Naive B cell (primary cell): Measurements from ENCODE around the gene USP31. TPM values are rescaled to one million over a fixed set of nuclear protein-coding genes. Genes with fewer than 3 reads are reported as not detected.

Source experiments
- ATAC-seq, 2 donors: fragments of 150-1000 bp; cut with Tn5 transposase; 2 replicates each; pipeline ENCODE4 v1.10.0; 2021; ENCODE audit warnings: low read depth in 2 of 2, mild to moderate bottlenecking in 2 of 2, moderate library complexity in 2 of 2
- DNase-seq: peaks from one replicate; pipeline ENCODE4 v3.0.0; 2022
- H3K27ac Mint-ChIP-seq, 6 donors: one replicate each; pipeline ENCODE4 v1.8.0; 2020 to 2022; ENCODE audit warnings: mild to moderate bottlenecking in 6 of 6, mixed read lengths in 6 of 6, moderate library complexity in 5 of 6, inconsistent platforms in 2 of 6
- H3K27me3 Mint-ChIP-seq, 3 donors: one replicate each; pipeline ENCODE4 v1.8.0; 2021 to 2022; ENCODE audit warnings: mixed read lengths in 3 of 3, mild to moderate bottlenecking in 1 of 3
- H3K36me3 Mint-ChIP-seq, 2 donors: one replicate each; pipeline ENCODE4 v1.8.0; 2020 to 2022; ENCODE audit warnings: mixed read lengths in 2 of 2, inconsistent platforms in 1 of 2, mild to moderate bottlenecking in 1 of 2
- H3K4me1 Mint-ChIP-seq, 3 donors: one replicate each; pipeline ENCODE4 v1.8.0; 2020 to 2022; ENCODE audit warnings: mixed read lengths in 3 of 3, inconsistent platforms in 1 of 3, mild to moderate bottlenecking in 1 of 3, moderate library complexity in 1 of 3
- H3K4me3 Mint-ChIP-seq, 8 donors: one replicate each; pipeline ENCODE4 v1.8.0; 2020 to 2022; ENCODE audit warnings: mild to moderate bottlenecking in 8 of 8, mixed read lengths in 8 of 8, moderate library complexity in 8 of 8, inconsistent platforms in 2 of 8
- H3K9me3 Mint-ChIP-seq, 7 donors: one replicate each; pipeline ENCODE4 v1.8.0; 2020 to 2022; ENCODE audit warnings: mixed read lengths in 7 of 7, mild to moderate bottlenecking in 5 of 7, inconsistent platforms in 2 of 7, moderate library complexity in 1 of 7
- polyA plus RNA-seq, 6 donors: library from polyadenylated mRNA; unstranded; fragments of 300-500 nt; fragmentation: Illumina TruSeq; gene quantifications; one replicate each; pipeline ENCODE4 v1.2.3, GENCODE V29; 2021; ENCODE audit warnings: low read depth in 6 of 6

The USP31 gene
- polyA plus RNA-seq, 6 donors from 2014 or later, result 0.21 to 0.48 (median 0.27) TPM; not detected in 1

GRCh38 chr16:23071196-23072083 is 77.8 kb downstream of the USP31 start:
- no peaks in the 10 kb centered on the region for H3K4me1 Mint-ChIP-seq
- no peak for ATAC-seq
- H3K36me3 Mint-ChIP-seq, result peaks cover 0 to 13% of the 10 kb centered on the region in 2 donors

GRCh38 chr16:23069844-23070243 is 79.4 kb downstream of the USP31 start:
- H3K27me3 Mint-ChIP-seq, result no peaks in the 10 kb centered on the region
- DNase-seq, result no peak
- no peak overlapping the region for H3K27ac Mint-ChIP-seq
- H3K9me3 Mint-ChIP-seq, result no peaks in the 10 kb centered on the region
- no peak overlapping the region for H3K4me3 Mint-ChIP-seq
- ATAC-seq, result no peak
- H3K4me1 Mint-ChIP-seq, result no peaks in the 10 kb centered on the region
- H3K36me3 Mint-ChIP-seq, result peaks cover 0 to 10% of the 10 kb centered on the region in 2 donors

More at GRCh38 chr16:23071196-23072083, 77.8 kb downstream of the USP31 start:
- no peak for DNase-seq
- no peaks in the 10 kb centered on the region for H3K27me3 Mint-ChIP-seq
- H3K4me3 Mint-ChIP-seq, result no peak overlapping the region
- H3K27ac Mint-ChIP-seq, result no peak overlapping the region
- H3K9me3 Mint-ChIP-seq, result no peaks in the 10 kb centered on the region

DNA sequence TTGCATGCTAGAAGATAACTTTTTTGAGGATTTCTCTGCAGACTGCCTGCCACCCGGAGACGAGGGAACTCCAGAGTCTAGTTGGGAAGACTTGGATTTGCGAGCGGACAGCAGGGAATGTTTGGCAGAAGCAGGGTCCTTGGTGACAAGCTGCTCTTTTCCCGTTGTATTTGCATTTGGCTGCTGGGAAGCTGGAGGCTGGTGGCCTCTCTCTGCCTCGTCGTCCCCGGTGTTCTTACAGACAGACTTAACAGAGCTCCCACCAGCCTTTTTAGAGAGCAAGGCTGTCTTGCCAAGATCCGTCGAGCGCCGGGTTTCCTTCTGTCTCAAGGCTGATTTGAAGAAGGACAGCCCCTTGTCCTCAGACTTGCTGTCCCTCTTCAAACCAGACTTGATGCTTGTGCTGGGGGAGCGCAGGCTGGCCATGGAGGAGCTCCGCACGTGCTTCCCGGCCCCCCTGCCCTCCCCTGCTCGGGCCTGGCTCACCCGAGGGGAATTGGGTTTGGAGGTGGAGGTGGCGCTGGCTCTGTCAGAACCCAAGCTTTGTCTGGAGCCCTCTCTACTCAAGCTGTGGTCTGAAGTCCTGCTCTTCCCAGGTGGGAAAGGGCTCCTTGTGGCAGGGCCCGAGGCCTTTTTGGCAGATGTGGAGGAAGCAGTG is 81.0 kb downstream of the USP31 start:
- Mint-ChIP-seq H3K36me3 (peaks cover 0 to 8% of the 10 kb centered on the region in 2 donors), H3K4me1 (no peaks in the 10 kb centered on the region), H3K9me3 (no peaks in the 10 kb centered on the region), H3K27me3 (no peaks in the 10 kb centered on the region), H3K27ac (no peak overlapping the region), H3K4me3 (no peak overlapping the region)
- ATAC-seq (no peak), DNase-seq (no peak)

DNA sequence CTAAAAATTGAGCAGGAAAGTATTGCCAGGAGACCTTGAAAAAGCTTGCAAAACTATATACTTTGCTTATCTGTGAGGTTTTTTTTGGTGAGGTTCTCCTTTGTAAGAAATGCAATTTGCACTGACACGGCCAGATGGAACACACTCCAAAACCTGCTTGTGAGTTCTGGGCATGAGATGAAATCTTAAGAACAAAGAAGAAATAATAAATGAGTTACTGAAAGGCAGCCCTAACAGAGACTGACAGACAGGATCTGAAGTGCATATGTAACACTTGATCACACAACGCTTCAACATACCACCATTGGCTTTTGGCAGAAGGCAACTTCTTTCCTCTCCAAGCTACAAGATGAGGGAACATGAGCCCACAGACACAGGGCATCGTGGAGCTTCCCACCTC is 82.6 kb downstream of the USP31 start:
- Mint-ChIP-seq H3K4me1 (no peaks in the 10 kb centered on the region), H3K9me3 (no peaks in the 10 kb centered on the region), H3K36me3 (peaks cover 0 to 8% of the 10 kb centered on the region in 2 donors), H3K4me3 (no peak overlapping the region), H3K27me3 (no peaks in the 10 kb centered on the region), H3K27ac (no peak overlapping the region)
- DNase-seq, result no peak
- no peak for ATAC-seq

DNA sequence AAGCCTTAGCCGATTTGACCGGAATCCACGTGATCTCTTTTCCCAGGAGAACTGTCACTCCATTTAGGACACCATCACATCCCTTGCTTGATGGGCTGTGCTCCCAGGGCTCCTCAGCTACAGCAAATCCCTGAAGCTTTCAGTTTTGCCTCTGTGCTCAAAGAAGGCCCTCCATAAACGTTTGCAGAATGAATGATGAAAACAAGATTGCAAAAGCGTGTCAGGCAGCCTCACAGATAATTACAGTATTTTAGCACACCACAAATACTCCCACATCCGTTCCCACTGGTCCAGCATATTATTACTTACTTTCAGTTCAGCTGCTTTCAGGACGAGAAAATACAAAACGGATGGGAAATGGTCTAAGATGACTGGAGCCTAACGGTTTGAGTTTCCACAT is 84.6 kb downstream of the USP31 start:
- Mint-ChIP-seq H3K4me1 (peaks cover 5 to 11% (median 11%) of the 10 kb centered on the region in 3 donors), H3K36me3 (peaks cover 0 to 8% of the 10 kb centered on the region in 2 donors), H3K9me3 (no peaks in the 10 kb centered on the region), H3K27me3 (peaks cover 0 to 4% (median 3%) of the 10 kb centered on the region in 3 donors), H3K4me3 (no peak overlapping the region), H3K27ac (no peak overlapping the region)
- no peak for ATAC-seq
- no peak for DNase-seq

DNA sequence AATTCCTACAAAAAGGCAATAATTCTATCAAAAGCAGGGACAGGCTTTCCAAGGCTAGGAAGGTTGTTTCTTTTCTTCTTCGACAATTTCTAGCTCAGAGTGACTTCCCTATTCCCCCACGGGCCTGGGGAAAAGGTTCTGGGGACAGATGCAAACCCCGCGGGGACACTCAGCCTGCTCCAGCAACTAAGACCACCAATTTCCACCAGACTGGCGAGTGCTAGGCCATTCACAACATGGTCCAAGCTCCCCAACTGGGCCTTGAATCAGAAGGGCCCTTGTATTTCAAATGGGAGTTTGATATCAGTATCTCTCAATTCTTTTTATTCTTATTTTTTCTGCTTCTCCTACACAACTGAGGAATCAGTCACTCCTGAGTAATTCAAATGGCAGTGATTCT is 86.7 kb downstream of the USP31 start:
- Mint-ChIP-seq H3K27me3 (peaks cover 3 to 18% (median 15%) of the 10 kb centered on the region in 3 donors), H3K4me1 (peaks cover 5 to 11% (median 11%) of the 10 kb centered on the region in 3 donors)

GRCh38 chr16:23061669-23062068 is 87.6 kb downstream of the USP31 start:
- Mint-ChIP-seq H3K27ac (no peak overlapping the region), H3K4me3 (no peak overlapping the region), H3K36me3 (no peaks in the 10 kb centered on the region), H3K27me3 (peaks cover 3 to 26% (median 24%) of the 10 kb centered on the region in 3 donors), H3K9me3 (peaks cover 0 to under 1% (median 0%) of the 10 kb centered on the region in 7 donors), H3K4me1 (peaks cover 5 to 11% (median 11%) of the 10 kb centered on the region in 3 donors)
- no peak for DNase-seq
- no peak for ATAC-seq

More for the DNA sequence above, 86.7 kb downstream of the USP31 start:
- no peak for DNase-seq
- Mint-ChIP-seq H3K4me3 (no peak overlapping the region), H3K27ac (no peak overlapping the region), H3K36me3 (no peaks in the 10 kb centered on the region), H3K9me3 (no peaks in the 10 kb centered on the region)
- no peak for ATAC-seq

DNA sequence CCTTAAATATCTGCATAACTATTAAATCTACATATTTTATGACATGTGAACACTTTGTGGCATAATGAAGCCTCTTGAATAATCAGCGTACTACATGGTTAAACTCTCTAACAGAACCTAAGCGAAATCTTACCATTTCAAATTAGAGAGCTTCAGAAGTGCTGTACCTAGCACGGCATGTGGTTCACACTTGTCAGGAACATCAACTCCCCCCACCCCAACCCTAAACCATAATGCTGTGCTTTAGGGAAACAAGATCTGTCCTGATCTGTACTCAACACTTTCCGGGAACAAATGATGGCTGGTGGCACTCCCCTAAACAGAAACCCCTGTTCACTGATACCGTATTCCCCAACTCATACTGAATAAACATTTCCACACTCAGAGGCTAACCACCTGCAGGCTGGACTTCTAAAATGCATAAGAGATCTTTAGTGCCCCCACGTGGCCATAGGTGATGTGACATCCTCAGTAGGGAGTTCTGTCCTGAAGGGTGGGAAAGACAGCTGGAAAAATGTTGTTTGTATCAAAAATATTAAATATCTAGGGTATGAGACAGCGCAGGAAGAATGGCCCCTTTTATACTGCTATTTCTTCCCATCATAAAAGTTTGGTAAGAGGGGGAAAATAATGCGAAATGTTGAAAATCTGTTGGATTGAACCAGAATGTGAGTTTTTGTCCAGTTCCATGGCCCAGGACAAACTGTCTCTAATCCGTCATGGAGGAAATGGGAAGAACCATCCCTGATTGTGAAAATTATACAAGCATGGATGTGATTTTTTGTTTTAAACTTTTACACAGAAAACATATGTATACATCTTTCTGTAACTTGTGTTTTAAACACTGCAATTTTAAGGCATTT is 88.6 kb downstream of the USP31 start:
- no peak overlapping the region for H3K4me3 Mint-ChIP-seq
- H3K27me3 Mint-ChIP-seq, result peaks cover 3 to 31% (median 30%) of the 10 kb centered on the region in 3 donors
- no peak overlapping the region for H3K27ac Mint-ChIP-seq
- peak; percentile 65 to 72 for ATAC-seq
- H3K36me3 Mint-ChIP-seq, result no peaks in the 10 kb centered on the region
- H3K4me1 Mint-ChIP-seq, result peaks cover 5 to 11% (median 11%) of the 10 kb centered on the region in 3 donors
- DNase-seq, result peak; percentile 51
- H3K9me3 Mint-ChIP-seq, result peaks cover 0 to 1% (median 0%) of the 10 kb centered on the region in 7 donors

DNA sequence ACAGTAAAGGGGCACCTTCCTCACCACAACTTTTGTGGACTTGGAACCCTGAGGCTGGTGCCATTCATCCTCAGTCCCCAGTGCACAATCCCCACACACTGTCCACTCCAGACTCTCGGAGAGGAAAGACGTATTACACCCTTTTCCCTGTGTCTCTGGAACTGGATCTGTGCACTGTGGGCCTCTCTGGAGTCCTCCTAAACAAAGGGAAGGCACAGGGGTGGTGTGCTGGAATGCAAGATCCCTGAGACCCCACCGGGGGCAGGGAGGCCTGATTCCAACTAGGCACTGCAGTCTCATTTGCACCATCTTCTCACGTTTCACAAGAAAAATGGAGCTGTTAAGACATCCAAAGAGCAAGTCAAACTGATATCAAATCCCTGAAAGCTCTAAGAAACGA is 89.8 kb downstream of the USP31 start:
- Mint-ChIP-seq H3K4me1 (peaks cover 5 to 11% (median 11%) of the 10 kb centered on the region in 3 donors), H3K27me3 (peaks cover 3 to 44% (median 41%) of the 10 kb centered on the region in 3 donors), H3K9me3 (peaks cover 0 to 1% (median 0%) of the 10 kb centered on the region in 7 donors), H3K36me3 (no peaks in the 10 kb centered on the region), H3K27ac (no peak overlapping the region), H3K4me3 (no peak overlapping the region)
- ATAC-seq, result no peak
- DNase-seq, result no peak

GRCh38 chr16:23058576-23058975 is 90.7 kb downstream of the USP31 start:
- H3K9me3 Mint-ChIP-seq, result peaks cover 0 to 1% (median 0%) of the 10 kb centered on the region in 7 donors
- peaks cover 3 to 45% (median 44%) of the 10 kb centered on the region in 3 donors for H3K27me3 Mint-ChIP-seq
- H3K4me3 Mint-ChIP-seq, result no peak overlapping the region
- peaks cover 5 to 11% (median 11%) of the 10 kb centered on the region in 3 donors for H3K4me1 Mint-ChIP-seq
- ATAC-seq (no peak), DNase-seq (no peak)
- no peak overlapping the region for H3K27ac Mint-ChIP-seq
- H3K36me3 Mint-ChIP-seq, result no peaks in the 10 kb centered on the region

- ATAC-seq (no peak), DNase-seq (no peak)
- Mint-ChIP-seq H3K9me3 (peaks cover 0 to 1% (median 0%) of the 10 kb centered on the region in 7 donors), H3K27ac (no peak overlapping the region), H3K27me3 (peaks cover 3 to 54% (median 46%) of the 10 kb centered on the region in 3 donors), H3K4me3 (no peak overlapping the region), H3K4me1 (peaks cover 5 to 11% (median 11%) of the 10 kb centered on the region in 3 donors), H3K36me3 (no peaks in the 10 kb centered on the region)
These were observed 92.1 kb downstream of the USP31 start for GRCh38 chr16:23057013-23057596.

DNA sequence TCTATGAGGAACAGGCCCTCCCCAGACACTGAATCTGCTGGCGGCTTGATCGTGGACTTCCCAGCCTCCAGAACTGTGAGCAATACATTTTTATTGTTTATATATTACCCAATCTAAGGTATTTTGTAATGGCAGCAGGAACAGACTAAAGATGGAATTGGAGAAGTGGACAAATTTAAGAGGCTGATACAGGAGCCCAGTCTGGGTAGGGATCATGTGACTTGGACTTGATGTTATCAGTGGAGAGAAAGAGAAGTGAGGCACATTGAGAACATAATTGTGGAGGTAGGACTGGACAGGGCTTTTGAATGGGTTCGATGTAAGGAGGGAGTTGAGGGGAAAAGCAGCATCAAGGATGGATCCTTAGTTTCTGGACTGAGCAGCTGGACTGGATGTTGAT is 93.8 kb downstream of the USP31 start:
- Mint-ChIP-seq H3K27ac (no peak overlapping the region), H3K27me3 (peaks cover under 1 to 68% (median 54%) of the 10 kb centered on the region in 3 donors), H3K4me1 (peaks cover under 1 to 7% (median 7%) of the 10 kb centered on the region in 3 donors), H3K9me3 (peaks cover 0 to 1% (median 0%) of the 10 kb centered on the region in 7 donors), H3K4me3 (no peak overlapping the region), H3K36me3 (no peaks in the 10 kb centered on the region)
- DNase-seq, result no peak
- no peak for ATAC-seq
